Activated effector memory CD4-positive, alpha-beta T cell treated with anti-CD3 and anti-CD28 coated beads, Interleukin-2, amount 50 U/mL, for 16 hours (primary cell): ENCODE results near the gene TMTC1.
"Not testable (repeated sequence)": the region's sequence is repeated elsewhere in the genome, so short reads cannot be mapped to it uniquely, and the experiment has no call there.

Experiments
- DNase-seq: peaks from one replicate; pipeline ENCODE4 v3.0.0-alpha.2; 2020

Gene TMTC1

GRCh38 chr12:29563636-29564035 lies 220.1 kb downstream of the TMTC1 start:
- DNase-seq = no peak

GRCh38 chr12:29563071-29563470 lies 220.7 kb downstream of the TMTC1 start:
- no peak for DNase-seq

GRCh38 chr12:29562110-29562804 lies 221.5 kb downstream of the TMTC1 start:
- DNase-seq = no peak

- no peak for DNase-seq
Measured at GRCh38 chr12:29561664-29562071, 222.1 kb downstream of the TMTC1 start.

GRCh38 chr12:29559198-29559597 lies 224.5 kb downstream of the TMTC1 start:
- DNase-seq = no peak

- DNase-seq = no peak
Measured at GRCh38 chr12:29556363-29556762, 227.4 kb downstream of the TMTC1 start.

GRCh38 chr12:29555451-29555850 lies 228.3 kb downstream of the TMTC1 start:
- not testable (repeated sequence) for DNase-seq

- DNase-seq = no peak
Measured at GRCh38 chr12:29552994-29553748, 230.6 kb downstream of the TMTC1 start.

- DNase-seq = peak; percentile 84
Measured at GRCh38 chr12:29552324-29552927, 231.3 kb downstream of the TMTC1 start.

GRCh38 chr12:29551812-29552211 lies 231.9 kb downstream of the TMTC1 start:
- DNase-seq = no peak

GRCh38 chr12:29547864-29548263 lies 235.9 kb downstream of the TMTC1 start:
- no peak for DNase-seq

GRCh38 chr12:29547151-29547632 lies 236.6 kb downstream of the TMTC1 start:
- DNase-seq = no peak

- DNase-seq = no peak
Measured at GRCh38 chr12:29546000-29546399, 237.7 kb downstream of the TMTC1 start.

- no peak for DNase-seq
Measured at GRCh38 chr12:29545102-29545467, 238.7 kb downstream of the TMTC1 start.

GRCh38 chr12:29544428-29545101 lies 239.2 kb downstream of the TMTC1 start:
- DNase-seq = no peak

GRCh38 chr12:29543036-29543435 lies 240.7 kb downstream of the TMTC1 start:
- no peak for DNase-seq

GRCh38 chr12:29537298-29537697 lies 246.4 kb downstream of the TMTC1 start:
- no peak for DNase-seq

GRCh38 chr12:29534935-29535334 lies 248.8 kb downstream of the TMTC1 start:
- no peak for DNase-seq

- no peak for DNase-seq
Measured at GRCh38 chr12:29533815-29534489, 249.8 kb downstream of the TMTC1 start.

- no peak for DNase-seq
Measured at GRCh38 chr12:29531471-29531870, 252.3 kb downstream of the TMTC1 start.

- no peak for DNase-seq
Measured at GRCh38 chr12:29530436-29530835, 253.3 kb downstream of the TMTC1 start.

- DNase-seq = no peak
Measured at GRCh38 chr12:29528161-29528560, 255.6 kb downstream of the TMTC1 start.

GRCh38 chr12:29521951-29522350 lies 261.8 kb downstream of the TMTC1 start:
- DNase-seq = no peak
